Heart left ventricle (tissue), 13 donors: ENCODE measurements around the gene FAHD2B.
"Not testable (repeated sequence)": the region's sequence is repeated elsewhere in the genome, so short reads cannot be mapped to it uniquely, and the experiment has no call there.

Experiments
- POLR2A ChIP-seq, 2 donors: fragments of 450-650 bp; IDR thresholded peaks; one replicate each; pipeline ENCODE4 v1.6.1; 2017; ENCODE audit warnings: antibody characterized with exemption in 2 of 2, mild to moderate bottlenecking in 2 of 2, moderate library complexity in 2 of 2
- TF ChIP-seq, protein P1 (sequence below), 12 donors: fragments of 200-600 bp; sonication (generic) in 4 of 12; IDR thresholded peaks; one replicate each; pipeline versions ENCODE4 v1.5.0 to v1.8.0; 2018 to 2022; ENCODE audit warnings: antibody characterized with exemption in 12 of 12, mild to moderate bottlenecking in 5 of 12
- donor health status: ischemic (EF 13 %, LVEDD 7.1; RV severe dilation, severe dysfunction).
- donor health status: DM: no; HTN: yes; CAD: no.
- donor health status: DM: no; HTN: no; CAD: no.
- donor health status: ischemic (EF 25% LVEDD 6.9; RV normal size, moderate dysfunction).
- donor health status: ischemic (EF 25% LVEDD 5.7; RV mildly dilated, moderate dysfunction).
- donor health status: ischemic (EF 35%, LVEDD 5.7; RV mildly dilated, moderate dysfunction).
- donor health status: nonischemic (EF 11% LVEDD 7.7; RV severe dilation, severe dysfunction).
- donor health status: DM: yes; HTN: yes; CAD: no.
- donor health status: PGD.
- donor health status: ischemic (EF 29% LVEDD 5.4; RV normal size, mild dysfunction).
- donor health status: nonischemic (EF 23%, LVEDD 6.1; RV moderate dilation, normal function).

GRCh38 chr2:97098786-97099372 lies 4.2 kb upstream of the FAHD2B start:
- TF ChIP-seq POLR2A (IDR thresholded peaks at IDR 0.05) = not testable (repeated sequence)
- TF ChIP-seq, protein P1, sequence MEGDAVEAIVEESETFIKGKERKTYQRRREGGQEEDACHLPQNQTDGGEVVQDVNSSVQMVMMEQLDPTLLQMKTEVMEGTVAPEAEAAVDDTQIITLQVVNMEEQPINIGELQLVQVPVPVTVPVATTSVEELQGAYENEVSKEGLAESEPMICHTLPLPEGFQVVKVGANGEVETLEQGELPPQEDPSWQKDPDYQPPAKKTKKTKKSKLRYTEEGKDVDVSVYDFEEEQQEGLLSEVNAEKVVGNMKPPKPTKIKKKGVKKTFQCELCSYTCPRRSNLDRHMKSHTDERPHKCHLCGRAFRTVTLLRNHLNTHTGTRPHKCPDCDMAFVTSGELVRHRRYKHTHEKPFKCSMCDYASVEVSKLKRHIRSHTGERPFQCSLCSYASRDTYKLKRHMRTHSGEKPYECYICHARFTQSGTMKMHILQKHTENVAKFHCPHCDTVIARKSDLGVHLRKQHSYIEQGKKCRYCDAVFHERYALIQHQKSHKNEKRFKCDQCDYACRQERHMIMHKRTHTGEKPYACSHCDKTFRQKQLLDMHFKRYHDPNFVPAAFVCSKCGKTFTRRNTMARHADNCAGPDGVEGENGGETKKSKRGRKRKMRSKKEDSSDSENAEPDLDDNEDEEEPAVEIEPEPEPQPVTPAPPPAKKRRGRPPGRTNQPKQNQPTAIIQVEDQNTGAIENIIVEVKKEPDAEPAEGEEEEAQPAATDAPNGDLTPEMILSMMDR (IDR thresholded peaks at IDR 0.05) = not testable (repeated sequence)
